OCI-LY7 (cell line): ENCODE data around the gene TEX2. TPM values are rescaled to one million over a fixed set of nuclear protein-coding genes. Genes with fewer than 3 reads are reported as not detected.

Experiments used
- BruUV-seq: library from RNA; stranded (reverse); fragments of 400-500 nt; replicated peaks from 2 replicates; lab custom pipeline; 2021; lab: Mats Ljungman, UMichigan
- CTCF ChIA-PET: fragments of 300-600 bp; sonication (Branson Sonifier 250); formaldehyde crosslinking; loops from one replicate; lab custom pipeline; 2022; ENCODE audit warnings: antibody characterized with exemption; ENCODE audit not compliant: unreplicated experiment; lab: Charles Lee
- POLR2A ChIA-PET: fragments of 300-600 bp; sonication (Branson Sonifier 250); formaldehyde crosslinking; loops from one replicate; lab custom pipeline; 2022; ENCODE audit warnings: antibody characterized with exemption; lab: Charles Lee
- DNase-seq: peaks from one replicate; pipeline ENCODE4 v3.0.0-alpha.2; 2015; ENCODE audit warnings: low spot score
- H2AFZ ChIP-seq: fragments of 200-600 bp; sonication (generic), shearing (Covaris generic); 2 replicates; pipeline ENCODE4 v1.6.1; 2014; ENCODE audit warnings: mild to moderate bottlenecking, antibody characterized with exemption, low read length, moderate library complexity
- H3K27ac ChIP-seq: fragments of 200-600 bp; sonication (generic); 2 replicates; pipeline ENCODE4 v1.5.1; 2014; ENCODE audit warnings: mixed run types, low read depth, mild to moderate bottlenecking, moderate library complexity, low read length, inconsistent platforms; ENCODE audit not compliant: poor library complexity, severe bottlenecking
- H3K36me3 ChIP-seq: fragments of 200-600 bp; sonication (generic); 2 replicates; pipeline ENCODE4 v1.6.1; 2014; ENCODE audit warnings: mild to moderate bottlenecking, antibody characterized with exemption, low read length, moderate library complexity, mixed read lengths; ENCODE audit not compliant: insufficient read depth
- H3K4me1 ChIP-seq: fragments of 200-600 bp; sonication (generic); 2 replicates; pipeline ENCODE4 v1.5.1; 2014; ENCODE audit warnings: mild to moderate bottlenecking, low read length; ENCODE audit not compliant: insufficient read depth, poor library complexity, severe bottlenecking
- H3K4me2 ChIP-seq: fragments of 200-600 bp; sonication (generic); 2 replicates; pipeline ENCODE4 v1.6.1; 2014; ENCODE audit warnings: mild to moderate bottlenecking, low read length
- H3K4me3 ChIP-seq: fragments of 200-600 bp; sonication (generic); 2 replicates; pipeline ENCODE4 v1.5.1; 2014; ENCODE audit warnings: mild to moderate bottlenecking, low read depth, low read length; ENCODE audit not compliant: poor library complexity, severe bottlenecking
- H3K79me2 ChIP-seq: fragments of 200-600 bp; sonication (generic); 2 replicates; pipeline ENCODE4 v1.6.1; 2016; ENCODE audit warnings: low read depth, mild to moderate bottlenecking, low read length, moderate library complexity, mixed read lengths; ENCODE audit not compliant: insufficient read depth
- H3K9me2 ChIP-seq: fragments of 200-600 bp; sonication (generic); 2 replicates; pipeline ENCODE4 v1.6.1; 2016; ENCODE audit warnings: mild to moderate bottlenecking, low read length, mixed read lengths; ENCODE audit not compliant: insufficient read depth
- H3K9me3 ChIP-seq: fragments of 200-600 bp; sonication (generic); 2 replicates; pipeline ENCODE4 v1.6.1; 2014; ENCODE audit warnings: mild to moderate bottlenecking, mixed run types, low read length, mixed read lengths
- H4K20me1 ChIP-seq: fragments of 200-600 bp; sonication (generic); 2 replicates; pipeline ENCODE4 v1.6.1; 2014; ENCODE audit warnings: mild to moderate bottlenecking, antibody characterized with exemption, low read length, moderate library complexity, mixed read lengths; ENCODE audit not compliant: insufficient read depth
- EZH2phosphoT487 ChIP-seq: fragments of 200-600 bp; sonication (generic); IDR thresholded peaks from 2 replicates; pipeline ENCODE4 v1.6.1; 2018; ENCODE audit warnings: low read depth, borderline replicate concordance, mild to moderate bottlenecking, mixed run types, antibody characterized with exemption, low read length, moderate library complexity, mixed read lengths
- intact Hi-C: fragments of 100-400 bp; cut with micrococcal nuclease; formaldehyde crosslinking; loops from one replicate; pipeline ENCODE4 v1.10.0; 2022; ENCODE audit not compliant: unreplicated experiment
- total RNA-seq, 2 experiments: library from RNA; depleted of rRNA in 1 of 2; stranded (reverse); fragments of >200 nt in 1 of 2; shearing (Covaris generic) in 1 of 2; gene quantifications; 2 replicates each; pipeline ENCODE4 v1.2.3, GENCODE V29; 2014 to 2022
- TF ChIP-seq, protein P1 (sequence below): fragments of 200-600 bp; sonication (generic); conservative IDR thresholded peaks from 2 replicates; pipeline ENCODE4 v1.5.1; 2014; ENCODE audit warnings: mild to moderate bottlenecking, antibody characterized with exemption, low read length, moderate library complexity, mixed read lengths

TEX2 gene
- total RNA-seq, 2 experiments from 2014 or later = 7.4 to 12.4 TPM

DNA sequence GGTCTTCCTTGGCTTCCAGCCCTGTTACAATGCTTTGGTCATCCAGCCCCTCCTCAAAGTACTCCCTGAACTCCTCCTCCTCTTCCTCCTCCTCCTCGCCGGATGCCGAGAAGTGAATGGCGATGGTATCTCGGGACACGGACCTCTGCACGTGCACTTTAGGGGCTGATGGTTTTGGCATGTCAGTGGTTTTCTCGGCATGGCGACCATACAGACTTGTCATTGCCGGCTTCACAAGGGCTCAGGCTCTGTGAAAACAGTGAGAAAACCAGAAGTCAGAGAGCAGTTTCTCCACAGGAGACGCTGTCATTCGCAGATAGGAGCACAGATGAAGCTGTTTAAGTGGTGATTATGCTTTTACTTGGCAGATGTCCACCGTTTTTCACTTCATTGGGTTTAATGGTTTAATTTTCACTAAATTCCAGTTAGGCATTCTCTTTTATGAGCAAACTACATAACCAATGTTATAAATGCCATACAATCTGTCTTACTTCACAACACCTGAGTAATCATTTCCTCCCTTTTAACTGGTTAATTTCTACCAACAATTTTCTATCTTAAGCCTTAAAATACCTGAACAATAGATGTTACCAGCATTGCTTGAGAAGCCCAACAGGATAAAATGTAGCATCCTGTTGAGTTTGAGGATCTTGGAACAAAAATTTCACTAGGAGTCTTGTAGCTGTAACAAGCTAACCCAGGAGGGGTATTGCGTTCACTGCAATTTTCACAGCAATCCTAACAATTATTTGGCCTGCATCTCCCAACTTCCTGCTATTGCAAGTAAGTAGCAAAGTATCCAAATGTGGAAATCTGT, 48.9 kb downstream of the TEX2 start:
- Histone ChIP-seq H4K20me1 (no peaks in the 10 kb centered on the region), H3K4me3 (no peak overlapping the region), H3K36me3 (peaks cover 17% of the 10 kb centered on the region), H3K9me2 (no peaks in the 10 kb centered on the region), H2AFZ (no peak overlapping the region), H3K4me1 (no peaks in the 10 kb centered on the region), H3K9me3 (no peaks in the 10 kb centered on the region), H3K4me2 (no peak overlapping the region), H3K79me2 (no peaks in the 10 kb centered on the region), H3K27ac (no peak overlapping the region)
- no peak for DNase-seq
- POLR2A ChIA-PET = no interaction called here
- TF ChIP-seq, protein P1, sequence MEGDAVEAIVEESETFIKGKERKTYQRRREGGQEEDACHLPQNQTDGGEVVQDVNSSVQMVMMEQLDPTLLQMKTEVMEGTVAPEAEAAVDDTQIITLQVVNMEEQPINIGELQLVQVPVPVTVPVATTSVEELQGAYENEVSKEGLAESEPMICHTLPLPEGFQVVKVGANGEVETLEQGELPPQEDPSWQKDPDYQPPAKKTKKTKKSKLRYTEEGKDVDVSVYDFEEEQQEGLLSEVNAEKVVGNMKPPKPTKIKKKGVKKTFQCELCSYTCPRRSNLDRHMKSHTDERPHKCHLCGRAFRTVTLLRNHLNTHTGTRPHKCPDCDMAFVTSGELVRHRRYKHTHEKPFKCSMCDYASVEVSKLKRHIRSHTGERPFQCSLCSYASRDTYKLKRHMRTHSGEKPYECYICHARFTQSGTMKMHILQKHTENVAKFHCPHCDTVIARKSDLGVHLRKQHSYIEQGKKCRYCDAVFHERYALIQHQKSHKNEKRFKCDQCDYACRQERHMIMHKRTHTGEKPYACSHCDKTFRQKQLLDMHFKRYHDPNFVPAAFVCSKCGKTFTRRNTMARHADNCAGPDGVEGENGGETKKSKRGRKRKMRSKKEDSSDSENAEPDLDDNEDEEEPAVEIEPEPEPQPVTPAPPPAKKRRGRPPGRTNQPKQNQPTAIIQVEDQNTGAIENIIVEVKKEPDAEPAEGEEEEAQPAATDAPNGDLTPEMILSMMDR = no peak
- no peak for TF ChIP-seq EZH2phosphoT487
- CTCF ChIA-PET = no interaction called here
- intact Hi-C loops = no loop called here
- no TSS peak for BruUV-seq

- H3K79me2 ChIP-seq = no peaks in the 10 kb centered on the region
- peaks cover 17% of the 10 kb centered on the region for H3K36me3 ChIP-seq
- no peaks in the 10 kb centered on the region for H3K4me1 ChIP-seq
- POLR2A ChIA-PET = no interaction called here
- no TSS peak for BruUV-seq
- TF ChIP-seq EZH2phosphoT487 = no peak
- TF ChIP-seq, protein P1 = no peak
- H3K9me3 ChIP-seq = no peaks in the 10 kb centered on the region
- no peak for DNase-seq
- H3K4me2 ChIP-seq = no peak overlapping the region
- no peak overlapping the region for H2AFZ ChIP-seq
- no peaks in the 10 kb centered on the region for H4K20me1 ChIP-seq
- H3K27ac ChIP-seq = no peak overlapping the region
- H3K9me2 ChIP-seq = no peaks in the 10 kb centered on the region
- intact Hi-C loops = no loop called here
- H3K4me3 ChIP-seq = no peak overlapping the region
- CTCF ChIA-PET = no interaction called here
Measured at GRCh38 chr17:64212122-64212521, 50.9 kb downstream of the TEX2 start.

GRCh38 chr17:64209983-64210382, 53.1 kb downstream of the TEX2 start:
- no TSS peak for BruUV-seq
- POLR2A ChIA-PET = interaction anchor here (0.6 to 0.8 kb wide), 2 partner anchors 77 to 192 kb away, joined by 3 to 4 read pairs; no protein-coding TSS in a partner anchor
- intact Hi-C loops = no loop called here

More at GRCh38 chr17:64209983-64210382, 53.1 kb downstream of the TEX2 start:
- Histone ChIP-seq H3K4me1 (no peaks in the 10 kb centered on the region), H3K4me2 (no peak overlapping the region), H2AFZ (no peak overlapping the region), H3K4me3 (no peak overlapping the region), H3K9me2 (no peaks in the 10 kb centered on the region), H3K9me3 (no peaks in the 10 kb centered on the region), H4K20me1 (no peaks in the 10 kb centered on the region), H3K27ac (no peak overlapping the region), H3K36me3 (peaks cover 17% of the 10 kb centered on the region), H3K79me2 (no peaks in the 10 kb centered on the region)
- no peak for DNase-seq
- CTCF ChIA-PET = interaction anchor here (0.5 kb wide), 1 partner anchor 254 kb away, joined by 3 read pairs; no protein-coding TSS in a partner anchor
- TF ChIP-seq, protein P1 = no peak
- no peak for TF ChIP-seq EZH2phosphoT487
